ENCODE data around the gene DEFB113. TPM values are rescaled to one million over a fixed set of nuclear protein-coding genes. Genes with fewer than 3 reads are reported as not detected.

The DEFB113 gene
- total RNA-seq, 2 experiments from 2014 or later = not detected

GRCh38 chr6:49929340-49929739 is 40.1 kb downstream of the DEFB113 start:
- DNase-seq = no peak
- H3K4me3 Mint-ChIP-seq = no peak overlapping the region
- CTCF ChIA-PET = no interaction called here
- peaks cover 4% of the 10 kb centered on the region for H3K9me3 Mint-ChIP-seq
- no peaks in the 10 kb centered on the region for H3K27me3 Mint-ChIP-seq
- intact Hi-C loops (cut with micrococcal nuclease) = no loop called here
- H3K4me1 Mint-ChIP-seq (ENCODE audit: low read depth) = no peaks in the 10 kb centered on the region
- no peak overlapping the region for H3K27ac Mint-ChIP-seq
- POLR2A ChIA-PET = no interaction called here
- no peaks in the 10 kb centered on the region for H3K36me3 Mint-ChIP-seq

- H3K4me3 Mint-ChIP-seq = no peak overlapping the region
- ChIA-PET CTCF (no interaction called here), POLR2A (no interaction called here)
- intact Hi-C loops (cut with micrococcal nuclease) = no loop called here
- H3K27me3 Mint-ChIP-seq = no peaks in the 10 kb centered on the region
- H3K9me3 Mint-ChIP-seq = peaks cover 5% of the 10 kb centered on the region
- no peak overlapping the region for H3K27ac Mint-ChIP-seq
- no peaks in the 10 kb centered on the region for H3K4me1 Mint-ChIP-seq (ENCODE audit: low read depth)
- H3K36me3 Mint-ChIP-seq = no peaks in the 10 kb centered on the region
- DNase-seq = no peak
These were observed 45.6 kb downstream of the DEFB113 start for GRCh38 chr6:49923826-49924225.

- Mint-ChIP-seq H3K4me3 (no peak overlapping the region), H3K36me3 (no peaks in the 10 kb centered on the region), H3K27ac (no peak overlapping the region), H3K9me3 (peaks cover 2% of the 10 kb centered on the region), H3K27me3 (no peaks in the 10 kb centered on the region), H3K4me1 (ENCODE audit: low read depth) (no peaks in the 10 kb centered on the region)
- ChIA-PET POLR2A (no interaction called here), CTCF (no interaction called here)
- DNase-seq = no peak
- intact Hi-C loops (cut with micrococcal nuclease) = no loop called here
These were observed 49.3 kb downstream of the DEFB113 start for GRCh38 chr6:49919935-49920644.

GRCh38 chr6:49919261-49919660 is 50.2 kb downstream of the DEFB113 start:
- POLR2A ChIA-PET = no interaction called here
- intact Hi-C loops (cut with micrococcal nuclease) = no loop called here
- no peak overlapping the region for H3K4me3 Mint-ChIP-seq
- no peak for DNase-seq
- H3K27ac Mint-ChIP-seq = no peak overlapping the region
- H3K36me3 Mint-ChIP-seq = no peaks in the 10 kb centered on the region
- H3K9me3 Mint-ChIP-seq = peaks cover 2% of the 10 kb centered on the region
- CTCF ChIA-PET = no interaction called here
- H3K4me1 Mint-ChIP-seq (ENCODE audit: low read depth) = no peaks in the 10 kb centered on the region
- H3K27me3 Mint-ChIP-seq = no peaks in the 10 kb centered on the region

DNA sequence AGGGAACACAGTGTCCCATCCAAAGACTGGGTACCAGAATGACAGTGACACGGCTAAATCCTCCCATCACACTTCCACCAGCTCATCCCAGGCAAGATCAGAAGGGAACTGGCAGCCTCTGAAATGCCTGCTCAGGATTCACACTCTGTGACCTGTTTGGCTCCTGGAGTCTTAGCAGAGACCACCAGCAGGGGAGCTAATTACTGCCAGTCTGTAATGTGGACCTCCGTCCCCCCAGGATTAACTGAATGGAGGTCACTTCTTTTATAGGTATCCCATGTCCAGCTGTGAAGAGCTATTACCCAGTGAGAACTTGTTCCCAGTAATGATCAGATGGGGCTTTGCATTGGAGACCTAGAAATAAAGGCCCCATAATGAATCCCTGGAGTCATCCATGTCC is 50.6 kb downstream of the DEFB113 start:
- peaks cover 2% of the 10 kb centered on the region for H3K9me3 Mint-ChIP-seq
- ChIA-PET CTCF (no interaction called here), POLR2A (no interaction called here)
- intact Hi-C loops (cut with micrococcal nuclease) = no loop called here
- no peak overlapping the region for H3K4me3 Mint-ChIP-seq
- H3K27ac Mint-ChIP-seq = no peak overlapping the region
- no peaks in the 10 kb centered on the region for H3K36me3 Mint-ChIP-seq
- no peaks in the 10 kb centered on the region for H3K27me3 Mint-ChIP-seq
- H3K4me1 Mint-ChIP-seq (ENCODE audit: low read depth) = no peaks in the 10 kb centered on the region
- no peak for DNase-seq

Other genes starting within 250 kb of the DEFB113 start
- not detected for gene CRISP3, start 225.2 kb downstream of the DEFB113 start, total RNA-seq
- not detected for gene PGK2, start 182.3 kb downstream of the DEFB113 start, total RNA-seq
- gene CRISP1, start 103.1 kb downstream of the DEFB113 start, total RNA-seq = not detected
- not detected for gene DEFB114, start 5.5 kb downstream of the DEFB113 start, total RNA-seq
- not detected for gene DEFB110, start 52.4 kb upstream of the DEFB113 start, total RNA-seq
- not detected for gene DEFB112, start 80.3 kb upstream of the DEFB113 start, total RNA-seq

Data from activated CD4-positive, alpha-beta memory T cell treated with anti-CD3 and anti-CD28 coated beads for 36 hours (primary cell).